HG03025 (cell line): Measurements from ENCODE around the gene IGFBP6.

Source experiments
- ATAC-seq: cut with Tn5 transposase; IDR thresholded peaks from one replicate; pipeline ENCODE4 v1.9.1; 2021; ENCODE audit warnings: mild to moderate bottlenecking, moderate library complexity; ENCODE audit not compliant: unreplicated experiment, low FRiP score

The IGFBP6 gene, protein sequence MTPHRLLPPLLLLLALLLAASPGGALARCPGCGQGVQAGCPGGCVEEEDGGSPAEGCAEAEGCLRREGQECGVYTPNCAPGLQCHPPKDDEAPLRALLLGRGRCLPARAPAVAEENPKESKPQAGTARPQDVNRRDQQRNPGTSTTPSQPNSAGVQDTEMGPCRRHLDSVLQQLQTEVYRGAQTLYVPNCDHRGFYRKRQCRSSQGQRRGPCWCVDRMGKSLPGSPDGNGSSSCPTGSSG

DNA sequence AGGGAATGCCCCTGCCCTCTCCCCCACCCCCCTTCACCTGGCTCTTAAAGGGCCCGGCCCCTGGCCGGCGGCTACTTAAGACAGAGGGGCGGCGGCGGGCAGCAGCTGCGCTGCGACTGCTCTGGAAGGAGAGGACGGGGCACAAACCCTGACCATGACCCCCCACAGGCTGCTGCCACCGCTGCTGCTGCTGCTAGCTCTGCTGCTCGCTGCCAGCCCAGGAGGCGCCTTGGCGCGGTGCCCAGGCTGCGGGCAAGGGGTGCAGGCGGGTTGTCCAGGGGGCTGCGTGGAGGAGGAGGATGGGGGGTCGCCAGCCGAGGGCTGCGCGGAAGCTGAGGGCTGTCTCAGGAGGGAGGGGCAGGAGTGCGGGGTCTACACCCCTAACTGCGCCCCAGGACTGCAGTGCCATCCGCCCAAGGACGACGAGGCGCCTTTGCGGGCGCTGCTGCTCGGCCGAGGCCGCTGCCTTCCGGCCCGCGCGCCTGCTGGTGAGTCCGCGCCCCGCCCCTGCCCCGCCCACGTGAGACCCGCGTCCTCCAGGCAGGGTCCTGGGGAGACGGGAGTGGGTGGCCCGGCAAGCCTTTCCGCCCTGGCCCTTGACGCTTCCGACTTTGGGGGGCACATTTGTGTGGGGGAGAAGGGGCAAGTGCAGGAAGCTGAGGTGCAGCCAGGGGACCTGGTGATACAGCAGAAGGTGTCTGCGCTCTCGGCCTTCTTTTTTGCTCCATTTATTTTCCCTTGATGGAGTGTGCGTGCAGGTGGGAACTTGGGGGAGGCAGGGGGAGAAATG is at the start of gene IGFBP6:
IGFBP6 (plus strand) TSS at position 104 of the 790 bp plus-strand sequence; CDS start at position 155, 51 bp downstream.
- no peak for ATAC-seq

DNA sequence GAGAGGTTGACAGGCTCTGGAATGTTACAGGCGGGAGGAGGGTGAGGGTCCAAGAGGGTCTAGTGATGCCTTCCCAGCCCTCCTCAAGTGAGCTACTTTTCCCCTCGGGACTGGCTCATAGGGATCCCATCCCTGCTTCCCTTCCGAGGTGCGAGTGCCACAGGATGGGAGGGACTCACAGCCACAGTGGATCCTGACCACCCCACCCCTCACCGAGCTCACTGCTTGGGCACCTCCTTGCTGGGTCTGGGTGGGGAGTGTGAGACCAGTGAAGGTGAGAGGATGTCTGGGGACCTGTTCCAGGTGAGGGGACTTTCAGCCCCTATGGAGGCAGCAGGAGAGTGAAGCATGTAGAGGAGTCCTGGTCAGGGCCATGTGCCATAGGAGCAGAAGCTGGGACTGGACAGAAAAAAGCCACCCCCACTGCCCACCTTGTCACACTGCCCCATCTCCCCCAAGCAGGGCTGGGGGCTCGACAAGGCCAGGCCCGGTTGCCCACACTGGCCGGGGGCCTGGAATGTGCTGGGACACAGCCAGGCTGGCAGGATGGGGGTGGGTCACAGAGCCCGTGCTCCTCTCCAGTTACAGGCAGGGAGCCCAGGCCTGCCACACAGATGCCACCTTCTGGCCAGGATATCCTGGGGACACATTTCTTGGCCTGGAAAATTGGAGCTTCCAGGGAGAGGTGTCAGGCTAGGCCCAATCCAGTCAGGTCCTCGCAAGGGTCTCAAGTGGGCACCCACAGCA is 49.3 kb upstream of the IGFBP6 start:
- no peak for ATAC-seq

DNA sequence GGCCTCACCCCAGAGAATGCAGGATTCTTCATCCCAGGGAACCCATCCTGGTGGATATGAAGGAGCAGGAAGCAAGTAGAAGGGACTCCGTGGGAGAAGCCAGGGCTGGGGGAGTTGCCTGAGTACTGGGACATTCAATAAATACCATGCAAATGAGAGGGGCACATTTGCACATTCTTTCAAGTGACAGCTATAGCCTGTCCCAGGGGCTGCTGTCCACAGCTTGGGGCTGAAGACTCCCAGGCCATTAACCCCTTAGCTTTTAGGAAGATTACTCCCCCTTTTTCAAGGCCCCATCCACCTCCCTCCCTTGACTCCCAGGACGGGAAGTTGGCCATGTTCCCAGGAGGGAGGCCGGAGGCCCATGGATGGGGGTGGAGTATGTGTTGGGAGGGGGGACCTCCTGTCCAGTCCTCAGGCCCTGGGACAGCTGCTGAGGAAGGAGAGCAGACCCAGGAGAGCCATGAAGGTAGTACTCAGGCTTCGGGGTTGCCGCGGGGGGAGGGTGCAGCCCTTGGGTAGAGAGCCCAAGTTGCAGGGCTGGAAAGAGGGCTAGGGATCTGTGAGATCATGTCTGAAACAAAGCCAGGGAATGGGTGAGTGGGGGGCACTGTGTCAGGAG is 48.6 kb upstream of the IGFBP6 start:
- no peak for ATAC-seq

DNA sequence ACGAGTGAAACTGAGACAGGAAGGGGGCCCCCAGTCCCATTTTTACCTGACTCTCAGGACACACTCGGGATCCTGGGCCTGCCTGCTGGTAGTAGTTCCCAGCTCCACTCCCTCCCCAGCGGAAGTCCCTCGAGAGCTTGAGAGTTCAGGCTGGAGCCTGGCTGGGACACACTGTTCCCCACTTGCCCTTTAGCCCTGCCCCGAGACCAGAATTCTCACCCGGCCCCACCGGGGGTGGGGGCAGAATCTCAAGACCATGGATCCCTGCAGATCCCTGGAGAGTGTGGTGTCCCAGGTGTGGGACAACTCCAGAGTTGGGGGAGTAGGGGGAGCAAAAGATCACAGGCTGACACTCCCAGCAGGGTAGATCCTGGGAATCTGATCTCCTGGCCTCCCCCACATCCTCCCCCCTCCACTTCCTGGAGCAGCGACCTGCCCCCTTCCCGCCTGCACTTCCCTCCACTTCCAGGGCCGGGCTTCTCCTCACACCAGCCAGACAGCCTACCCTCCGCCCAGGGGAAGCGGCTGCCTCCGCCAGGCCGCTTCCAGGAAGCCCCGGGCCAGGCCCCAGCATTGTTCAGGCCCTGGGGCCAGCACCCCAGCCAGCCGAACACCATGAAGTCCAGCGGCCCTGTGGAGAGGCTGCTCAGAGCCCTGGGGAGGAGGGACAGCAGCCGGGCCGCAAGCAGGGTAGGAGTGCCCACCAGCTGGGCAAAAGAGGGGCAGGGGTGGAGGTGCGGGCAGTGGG is 47.7 kb upstream of the IGFBP6 start, which contains the start of gene TNS2:
TNS2 (plus strand) TSS at position 495 of the 748 bp plus-strand sequence; CDS start at position 616, 121 bp downstream.
- ATAC-seq: no peak

DNA sequence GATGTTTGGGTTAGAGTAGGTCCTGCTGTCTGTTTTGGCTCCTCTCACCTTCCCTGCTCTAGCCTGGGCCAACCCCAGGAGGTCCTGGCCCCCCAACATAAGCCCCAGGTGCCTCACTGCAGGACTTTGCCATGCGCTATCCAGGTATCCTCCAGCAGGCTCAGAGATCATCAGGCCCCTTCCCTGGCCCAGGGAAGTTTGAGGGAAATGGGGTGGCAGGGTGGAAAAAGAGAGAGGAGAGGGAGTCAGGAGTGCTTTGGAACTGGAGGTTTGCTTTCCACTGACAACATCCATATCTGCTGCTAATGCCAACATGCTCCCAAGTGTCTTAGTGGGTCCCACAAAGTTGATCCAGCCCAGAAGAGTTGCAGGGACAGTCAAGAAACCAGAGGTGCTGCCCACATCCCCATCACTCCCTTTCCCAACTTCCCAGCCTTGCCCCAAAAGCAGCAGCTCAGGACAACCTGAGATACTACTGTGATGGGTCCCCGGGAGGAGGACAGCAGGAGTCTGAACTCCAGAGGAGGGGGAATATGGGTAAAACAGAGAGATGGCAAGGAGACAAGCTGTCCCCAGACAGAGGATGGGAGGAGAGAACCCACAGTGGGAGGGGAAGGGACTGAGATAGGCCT is 46.9 kb upstream of the IGFBP6 start:
- ATAC-seq: no peak

DNA sequence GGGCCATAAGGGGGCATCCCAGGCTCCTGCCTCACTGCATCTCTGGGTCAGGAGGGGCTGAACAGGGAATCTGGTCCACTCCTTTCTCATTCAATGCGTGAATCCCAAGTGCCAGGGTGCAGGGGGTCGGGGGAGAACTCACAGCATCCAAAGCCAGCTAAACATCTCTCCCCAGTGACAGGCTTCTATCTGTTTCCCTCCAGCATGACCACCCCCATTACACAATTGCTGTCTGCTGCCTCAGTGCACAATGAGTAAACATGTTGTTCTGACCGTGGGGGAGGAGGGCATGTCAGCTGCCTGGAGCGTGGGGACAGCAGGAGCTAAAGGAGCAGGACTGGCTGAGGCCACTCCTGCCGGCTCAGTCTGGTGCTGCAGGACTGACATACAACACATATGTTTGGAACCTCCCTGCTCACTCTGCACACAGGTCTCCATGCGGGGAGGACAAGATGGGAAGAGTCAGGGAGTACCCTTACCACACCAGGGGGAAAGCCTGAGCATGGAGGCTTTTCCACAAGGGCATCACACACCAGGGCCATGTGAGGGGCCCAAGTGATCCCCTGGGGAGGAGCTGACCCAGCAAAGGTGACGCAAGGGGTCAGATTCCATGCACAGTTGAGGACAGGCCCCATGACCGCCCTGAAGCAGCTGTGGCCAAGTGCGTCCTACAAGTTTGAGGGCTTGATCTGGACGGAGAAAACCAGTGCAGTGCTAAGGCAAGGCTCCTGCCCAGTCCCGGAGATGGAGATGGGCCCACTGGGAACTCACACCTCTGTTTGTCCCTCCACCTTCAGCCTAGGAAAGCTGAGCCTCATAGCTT is 46.2 kb upstream of the IGFBP6 start:
- no peak for ATAC-seq

DNA sequence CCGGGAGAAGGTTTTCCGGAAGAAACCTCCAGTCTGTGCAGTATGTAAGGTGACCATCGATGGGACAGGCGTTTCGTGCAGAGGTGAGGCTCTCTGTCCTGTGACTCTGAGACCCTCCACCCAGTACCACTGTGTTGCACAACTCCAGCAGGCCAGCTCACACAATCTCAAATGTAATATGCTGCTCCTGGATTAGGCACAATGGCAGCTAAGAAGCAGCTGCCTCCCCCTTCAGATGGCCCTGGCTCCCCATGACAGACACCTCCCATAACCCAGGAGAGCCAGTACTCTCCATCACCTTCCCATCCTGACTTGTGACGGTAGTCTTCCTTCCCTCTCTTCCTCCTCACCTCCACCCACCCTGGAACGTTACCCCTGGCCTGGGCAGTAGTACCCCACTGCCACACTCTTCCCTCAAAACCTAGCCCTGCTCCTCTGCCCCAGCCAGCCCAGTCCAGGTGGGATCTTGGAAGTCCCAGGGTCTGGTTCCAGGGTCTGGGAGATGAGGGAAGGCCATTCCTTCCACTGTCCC is 45.5 kb upstream of the IGFBP6 start:
- ATAC-seq: no peak

DNA sequence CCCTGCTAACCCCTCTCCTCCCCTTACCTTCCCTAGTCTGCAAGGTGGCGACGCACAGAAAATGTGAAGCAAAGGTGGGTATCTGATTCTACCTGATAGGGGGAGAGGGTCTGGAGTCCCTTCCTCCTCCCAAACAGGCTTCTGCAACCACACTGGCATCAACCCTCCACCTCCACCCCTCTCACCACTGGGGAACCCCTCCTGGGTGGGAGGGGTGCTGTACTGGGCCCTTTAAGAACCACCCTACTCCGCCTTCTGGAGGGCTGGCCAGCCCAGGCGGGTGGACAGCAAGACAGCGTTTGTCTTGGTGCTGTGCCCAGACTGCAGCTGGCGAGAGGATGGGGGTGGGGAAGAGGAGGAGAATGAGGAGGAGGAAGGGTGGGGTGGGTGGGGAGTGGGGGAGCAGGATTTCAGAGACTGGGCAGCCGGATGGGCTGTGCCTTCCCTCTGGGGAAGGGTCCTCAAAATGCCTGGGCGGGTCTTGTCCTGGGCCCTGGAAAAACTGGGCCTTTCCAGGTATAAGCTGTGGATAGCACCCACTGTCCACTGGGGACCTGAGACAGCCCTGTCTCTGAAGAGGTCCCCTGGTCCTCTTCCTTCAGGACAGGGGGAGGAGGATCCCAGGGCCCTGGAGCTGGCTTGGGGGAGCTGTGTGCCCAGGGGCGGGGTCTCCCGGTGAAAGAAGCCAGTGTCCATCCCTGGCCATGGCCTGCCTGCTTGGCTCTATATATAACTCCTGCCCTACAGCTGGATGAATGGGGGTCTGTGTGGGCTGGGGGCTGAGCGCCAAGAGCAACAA is 44.8 kb upstream of the IGFBP6 start:
- ATAC-seq: no peak

DNA sequence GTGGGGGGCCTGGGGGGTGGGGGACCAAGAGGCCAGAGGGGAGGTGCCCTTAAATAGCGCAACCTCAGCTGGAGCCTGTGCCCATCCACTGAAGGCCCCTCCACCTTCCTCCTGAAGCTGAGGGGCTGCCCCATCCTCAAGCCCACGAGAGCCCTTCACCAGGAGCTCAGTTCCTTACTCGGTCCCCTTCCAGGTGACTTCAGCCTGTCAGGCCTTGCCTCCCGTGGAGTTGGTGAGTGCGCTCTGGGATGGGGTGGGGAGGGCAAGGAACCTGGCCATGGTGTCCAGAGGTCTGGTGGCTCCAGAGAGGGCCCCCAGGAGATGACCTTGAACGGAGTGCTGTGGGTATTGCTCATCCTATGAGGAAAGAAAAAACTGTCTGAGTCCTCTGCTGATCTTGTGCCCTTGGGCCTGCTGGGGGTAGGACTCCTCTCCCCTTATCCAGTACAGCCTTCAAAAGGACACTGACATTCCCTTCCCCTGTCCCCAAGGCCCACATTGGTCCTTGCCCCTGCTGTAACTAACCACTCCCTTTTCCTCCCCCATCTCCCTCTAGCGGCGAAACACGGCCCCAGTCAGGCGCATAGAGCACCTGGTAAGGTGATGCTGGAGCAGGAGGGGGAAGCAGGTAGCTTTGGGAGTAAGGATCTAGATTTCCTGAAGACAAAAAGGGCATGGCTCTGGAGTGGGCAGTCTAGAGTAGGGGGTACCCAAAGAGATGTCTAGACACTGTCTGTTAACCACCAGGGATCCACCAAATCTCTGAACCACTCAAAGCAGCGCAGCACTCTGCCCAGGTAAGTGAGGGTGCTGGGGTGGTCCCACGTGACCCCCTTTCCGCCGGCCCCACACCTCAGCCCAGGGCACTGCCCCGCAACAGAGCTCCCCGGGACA is 44.0 kb upstream of the IGFBP6 start:
- no peak for ATAC-seq

DNA sequence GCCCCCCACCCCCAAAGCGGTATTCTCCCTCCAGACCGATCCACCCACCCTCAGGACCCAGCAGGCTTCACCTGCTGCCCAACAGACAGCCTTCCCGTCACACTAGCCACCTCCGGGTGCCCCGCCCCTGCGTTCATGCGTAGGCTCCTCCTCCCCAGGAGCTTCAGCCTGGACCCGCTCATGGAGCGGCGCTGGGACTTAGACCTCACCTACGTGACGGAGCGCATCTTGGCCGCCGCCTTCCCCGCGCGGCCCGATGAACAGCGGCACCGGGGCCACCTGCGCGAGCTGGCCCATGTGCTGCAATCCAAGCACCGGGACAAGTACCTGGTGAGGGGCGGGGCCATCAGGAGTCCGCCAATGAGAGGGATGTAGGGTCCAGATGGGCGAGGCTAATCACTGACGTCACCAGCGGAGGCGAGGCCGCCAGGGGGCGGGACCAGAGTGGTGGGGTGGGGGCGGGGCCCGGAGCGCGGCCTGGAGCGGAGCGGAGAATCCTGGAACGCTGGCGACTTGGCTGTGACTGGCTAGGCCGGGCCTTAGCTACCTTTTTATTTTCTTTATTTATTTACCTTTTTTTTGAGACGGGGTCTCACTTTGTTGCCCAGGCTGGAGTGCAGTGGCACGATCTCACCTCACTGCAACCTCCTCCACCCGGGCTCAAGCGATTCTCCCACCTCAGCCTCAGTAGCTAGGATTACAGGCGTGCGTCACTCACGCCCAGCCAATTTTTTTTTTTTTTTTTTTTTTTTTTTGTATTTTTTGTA is 43.2 kb upstream of the IGFBP6 start:
- peak; percentile 71 for ATAC-seq

DNA sequence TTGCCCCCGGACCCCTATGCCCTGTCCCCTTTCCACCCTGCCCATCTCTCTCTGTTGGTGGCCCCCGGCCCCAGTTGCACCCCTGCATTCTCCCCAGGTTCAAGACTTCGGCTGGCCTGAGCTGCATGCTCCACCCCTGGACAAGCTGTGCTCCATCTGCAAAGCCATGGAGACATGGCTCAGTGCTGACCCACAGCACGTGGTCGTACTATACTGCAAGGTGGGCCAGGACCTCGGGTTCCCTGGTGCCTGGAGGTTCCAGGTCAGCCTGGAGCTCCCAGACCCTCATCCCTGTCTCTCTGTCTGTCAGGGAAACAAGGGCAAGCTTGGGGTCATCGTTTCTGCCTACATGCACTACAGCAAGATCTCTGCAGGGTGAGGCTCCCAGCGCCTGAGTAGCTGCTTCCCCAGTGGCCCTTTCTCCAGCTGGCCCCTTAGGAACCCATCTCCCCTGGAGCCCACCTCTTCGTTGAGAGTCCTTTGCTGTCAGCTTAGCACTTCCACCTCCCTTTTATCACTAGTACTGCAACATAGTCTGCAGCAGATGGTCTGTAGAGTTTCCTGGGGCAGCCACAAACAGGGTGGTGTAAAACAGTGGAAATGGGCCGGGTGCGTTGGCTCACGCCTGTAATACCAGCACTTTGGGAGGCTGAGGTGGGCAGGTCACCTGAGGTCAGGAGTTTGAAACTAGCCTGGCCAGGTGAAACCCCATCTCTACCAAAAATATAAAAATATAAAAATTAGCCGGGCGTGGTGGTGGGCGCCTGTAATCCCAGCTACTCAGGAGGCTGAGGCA is 41.8 kb upstream of the IGFBP6 start:
- no peak for ATAC-seq

DNA sequence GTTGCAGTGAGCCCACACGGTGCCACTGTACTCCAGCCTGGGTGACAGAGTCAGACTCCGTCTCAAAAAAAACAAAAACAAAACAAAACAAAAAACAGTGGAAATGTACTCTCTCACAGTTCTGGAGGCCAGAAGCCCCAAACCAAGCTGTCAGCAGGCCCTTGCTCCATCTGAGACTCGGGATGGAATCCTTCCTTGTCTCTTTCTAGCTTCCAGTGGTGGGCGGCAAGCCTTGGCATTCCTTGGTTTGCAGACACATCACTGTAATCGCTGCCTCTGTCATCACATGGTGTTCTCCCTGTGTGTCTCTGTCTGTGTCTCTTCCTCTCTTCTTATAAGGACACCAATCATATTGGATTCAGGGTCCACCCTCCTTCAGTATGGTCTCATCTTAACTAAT is 41.2 kb upstream of the IGFBP6 start:
- no peak for ATAC-seq

DNA sequence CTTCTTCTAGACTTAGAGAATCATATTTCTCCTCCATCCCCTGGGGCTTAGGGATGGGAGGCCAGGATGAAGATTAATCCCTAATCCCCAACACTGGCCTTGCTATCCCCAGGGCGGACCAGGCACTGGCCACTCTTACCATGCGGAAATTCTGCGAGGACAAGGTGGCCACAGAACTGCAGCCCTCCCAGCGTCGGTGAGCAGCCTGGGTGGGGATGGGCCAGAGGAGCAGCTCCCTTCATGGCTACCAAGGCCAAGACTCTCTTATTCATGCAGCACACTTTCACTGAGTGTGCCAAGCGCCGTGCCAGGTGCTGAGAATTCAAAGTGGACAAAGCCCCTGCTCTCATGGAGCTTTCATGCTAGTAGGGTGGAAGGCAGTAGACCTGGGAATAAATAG is 40.6 kb upstream of the IGFBP6 start:
- no peak for ATAC-seq

DNA sequence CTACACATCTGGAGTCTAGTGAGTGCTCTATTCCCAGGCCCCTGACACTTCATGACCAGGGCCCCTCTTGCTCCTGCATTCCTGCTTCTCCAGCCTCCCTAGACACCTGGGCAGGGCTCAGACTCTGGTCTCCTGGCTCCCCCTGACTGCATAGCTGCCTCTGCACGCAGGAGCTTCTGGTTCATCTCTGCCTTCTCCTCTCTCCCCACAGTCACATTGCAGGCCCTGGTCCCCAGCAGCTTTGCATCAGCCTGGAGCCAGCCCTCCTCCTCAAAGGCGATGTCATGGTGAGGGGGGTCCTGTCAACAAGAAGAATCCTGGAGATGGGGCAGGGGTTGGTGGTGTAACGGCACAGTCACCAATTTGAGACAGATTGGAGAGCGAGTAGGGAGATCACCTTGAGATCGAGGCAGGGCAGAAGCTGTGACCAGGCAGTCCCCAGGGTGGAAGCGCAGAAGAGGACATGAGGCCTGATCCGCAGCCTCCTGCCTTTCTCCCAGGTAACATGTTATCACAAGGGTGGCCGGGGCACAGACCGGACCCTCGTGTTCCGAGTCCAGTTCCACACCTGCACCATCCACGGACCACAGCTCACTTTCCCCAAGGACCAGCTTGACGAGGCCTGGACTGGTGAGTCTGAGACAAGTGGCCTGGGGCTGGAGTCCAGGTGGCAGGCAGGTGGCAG is 39.5 kb upstream of the IGFBP6 start:
- no peak for ATAC-seq
